GM12891 (cell line): ENCODE results near the gene PTPRN2.

ENCODE experiments used
- POLR2A ChIP-seq: IDR thresholded peaks from 2 replicates; pipeline ENCODE4 v1.6.1; 2011; ENCODE audit warnings: low read depth, low read length, control low read depth
- POLR2AphosphoS5 ChIP-seq: IDR thresholded peaks from 2 replicates; pipeline ENCODE4 v1.6.1; 2011; ENCODE audit warnings: low read depth, low read length, control low read depth
- TAF1 ChIP-seq: IDR thresholded peaks from 2 replicates; pipeline ENCODE4 v1.6.1; 2011; ENCODE audit warnings: low read depth, low read length, control low read depth

DNA sequence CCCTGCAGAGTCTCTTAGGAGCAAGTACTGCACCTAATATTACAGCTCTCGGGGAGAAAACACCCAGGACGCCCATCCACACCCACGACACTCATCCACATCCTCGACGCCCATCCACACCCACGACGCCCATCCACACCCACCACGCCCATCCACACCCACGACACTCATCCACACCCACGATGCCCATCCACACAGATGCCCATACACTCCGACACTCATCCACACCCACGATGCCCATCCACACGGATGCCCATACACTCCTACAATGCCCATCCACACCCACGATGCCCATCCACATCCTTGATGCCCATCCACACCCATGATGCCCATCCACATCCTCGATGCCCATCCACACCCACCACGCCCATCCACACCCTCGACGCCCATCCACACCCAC is 503.1 kb downstream of the PTPRN2 start:
- no peak for TF ChIP-seq POLR2A
- TF ChIP-seq POLR2AphosphoS5 = no peak
- TF ChIP-seq TAF1 = no peak
